ENCODE data around the gene ACOT9.
"Not testable (repeated sequence)": the region's sequence is repeated elsewhere in the genome, so short reads cannot be mapped to it uniquely, and the experiment has no call there.

DNA sequence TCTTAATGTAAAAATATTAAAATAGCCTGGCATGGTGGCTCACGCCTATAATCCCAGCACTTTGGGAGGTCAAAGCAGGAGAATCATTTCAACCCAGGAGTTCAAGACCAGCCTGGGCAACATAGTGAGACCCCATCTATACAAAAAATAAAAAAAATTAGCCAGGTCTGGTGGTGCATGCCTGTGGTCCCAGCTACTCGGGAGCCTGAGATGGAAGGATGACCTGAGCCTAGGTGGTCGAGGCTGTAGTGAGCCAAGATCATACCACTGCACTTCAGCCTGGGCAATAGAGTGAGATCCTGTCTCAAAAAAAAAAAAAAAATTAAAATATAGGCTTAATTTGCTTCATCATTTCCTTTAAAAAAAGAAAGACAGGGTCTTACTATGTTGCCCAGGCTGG is 66.6 kb downstream of the ACOT9 start:
- TF ChIP-seq EP300, POLR2A, POLR2AphosphoS5 (IDR thresholded peaks at IDR 0.05): not testable (repeated sequence)
- TF ChIP-seq, protein P1, sequence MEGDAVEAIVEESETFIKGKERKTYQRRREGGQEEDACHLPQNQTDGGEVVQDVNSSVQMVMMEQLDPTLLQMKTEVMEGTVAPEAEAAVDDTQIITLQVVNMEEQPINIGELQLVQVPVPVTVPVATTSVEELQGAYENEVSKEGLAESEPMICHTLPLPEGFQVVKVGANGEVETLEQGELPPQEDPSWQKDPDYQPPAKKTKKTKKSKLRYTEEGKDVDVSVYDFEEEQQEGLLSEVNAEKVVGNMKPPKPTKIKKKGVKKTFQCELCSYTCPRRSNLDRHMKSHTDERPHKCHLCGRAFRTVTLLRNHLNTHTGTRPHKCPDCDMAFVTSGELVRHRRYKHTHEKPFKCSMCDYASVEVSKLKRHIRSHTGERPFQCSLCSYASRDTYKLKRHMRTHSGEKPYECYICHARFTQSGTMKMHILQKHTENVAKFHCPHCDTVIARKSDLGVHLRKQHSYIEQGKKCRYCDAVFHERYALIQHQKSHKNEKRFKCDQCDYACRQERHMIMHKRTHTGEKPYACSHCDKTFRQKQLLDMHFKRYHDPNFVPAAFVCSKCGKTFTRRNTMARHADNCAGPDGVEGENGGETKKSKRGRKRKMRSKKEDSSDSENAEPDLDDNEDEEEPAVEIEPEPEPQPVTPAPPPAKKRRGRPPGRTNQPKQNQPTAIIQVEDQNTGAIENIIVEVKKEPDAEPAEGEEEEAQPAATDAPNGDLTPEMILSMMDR (IDR thresholded peaks at IDR 0.05): not testable (repeated sequence)

Measured in gastroesophageal sphincter (tissue), 3 donors.